ENCODE data around the gene SMYD3. TPM values are rescaled to one million over a fixed set of nuclear protein-coding genes. Genes with fewer than 3 reads are reported as not detected.
A peak's percentile ranks its signal among the peaks of the same experiment; 100 is the strongest.
"Not testable (repeated sequence)": the region's sequence is repeated elsewhere in the genome, so short reads cannot be mapped to it uniquely, and the experiment has no call there.

SMYD3 gene
- total RNA-seq, 2 experiments from 2014 or later = 22.6 to 24.6 TPM

DNA sequence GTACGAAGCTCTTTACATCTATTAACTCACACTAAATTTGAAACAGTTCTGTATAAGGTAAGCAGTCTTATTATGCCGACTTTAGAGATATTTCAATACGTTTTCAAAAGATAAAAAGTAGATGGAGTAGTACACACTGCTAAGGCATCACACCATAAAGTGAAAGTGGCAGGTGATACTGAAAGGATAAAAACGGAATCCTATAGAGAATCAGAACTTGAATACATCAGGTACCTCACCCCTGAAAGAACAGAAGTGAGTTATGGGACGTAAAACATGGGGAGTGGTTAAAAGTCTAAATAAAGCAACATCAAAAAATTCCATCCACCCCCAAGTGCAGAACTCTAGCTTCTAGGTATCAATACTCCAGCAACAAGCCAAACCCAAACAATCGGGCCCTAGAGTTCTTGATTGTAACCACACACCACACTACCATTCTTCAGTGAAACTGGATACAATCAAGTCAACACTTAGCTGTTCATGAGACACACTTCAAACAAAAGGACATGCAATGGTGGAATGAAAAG lies 142.6 kb downstream of the SMYD3 start:
- TF ChIP-seq, protein P1, sequence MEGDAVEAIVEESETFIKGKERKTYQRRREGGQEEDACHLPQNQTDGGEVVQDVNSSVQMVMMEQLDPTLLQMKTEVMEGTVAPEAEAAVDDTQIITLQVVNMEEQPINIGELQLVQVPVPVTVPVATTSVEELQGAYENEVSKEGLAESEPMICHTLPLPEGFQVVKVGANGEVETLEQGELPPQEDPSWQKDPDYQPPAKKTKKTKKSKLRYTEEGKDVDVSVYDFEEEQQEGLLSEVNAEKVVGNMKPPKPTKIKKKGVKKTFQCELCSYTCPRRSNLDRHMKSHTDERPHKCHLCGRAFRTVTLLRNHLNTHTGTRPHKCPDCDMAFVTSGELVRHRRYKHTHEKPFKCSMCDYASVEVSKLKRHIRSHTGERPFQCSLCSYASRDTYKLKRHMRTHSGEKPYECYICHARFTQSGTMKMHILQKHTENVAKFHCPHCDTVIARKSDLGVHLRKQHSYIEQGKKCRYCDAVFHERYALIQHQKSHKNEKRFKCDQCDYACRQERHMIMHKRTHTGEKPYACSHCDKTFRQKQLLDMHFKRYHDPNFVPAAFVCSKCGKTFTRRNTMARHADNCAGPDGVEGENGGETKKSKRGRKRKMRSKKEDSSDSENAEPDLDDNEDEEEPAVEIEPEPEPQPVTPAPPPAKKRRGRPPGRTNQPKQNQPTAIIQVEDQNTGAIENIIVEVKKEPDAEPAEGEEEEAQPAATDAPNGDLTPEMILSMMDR (IDR thresholded peaks at IDR 0.05) = no peak
- POLR2A ChIA-PET = no interaction called here
- no peak overlapping the region for H3K4me3 Mint-ChIP-seq
- H3K36me3 Mint-ChIP-seq (ENCODE audit: low read depth) = peaks cover 20% of the 10 kb centered on the region
- H3K9me3 Mint-ChIP-seq = peaks cover 19% of the 10 kb centered on the region
- CTCF ChIA-PET = no interaction called here
- intact Hi-C loops (cut with micrococcal nuclease) = no loop called here
- H3K27ac Mint-ChIP-seq = no peak overlapping the region
- peaks cover 16% of the 10 kb centered on the region for H3K4me1 Mint-ChIP-seq (ENCODE audit: low read depth)
- no peaks in the 10 kb centered on the region for H3K27me3 Mint-ChIP-seq
- ATAC-seq = peak; percentile 65
- DNase-seq = no peak

- H3K27ac Mint-ChIP-seq; H3K4me3 Mint-ChIP-seq; H3K27me3 Mint-ChIP-seq; DNase-seq; intact Hi-C loops (cut with micrococcal nuclease); POLR2A ChIA-PET; H3K4me1 Mint-ChIP-seq (ENCODE audit: low read depth); ATAC-seq: not testable (repeated sequence)
- peaks cover 46% of the 10 kb centered on the region for H3K9me3 Mint-ChIP-seq
- CTCF ChIA-PET = interaction anchor here (1.7 kb wide), 1 partner anchor 15 kb away, joined by 4 read pairs; no protein-coding TSS in a partner anchor
- H3K36me3 Mint-ChIP-seq (ENCODE audit: low read depth) = peaks cover 30% of the 10 kb centered on the region
Observed at GRCh38 chr1:246357014-246357598, 150.0 kb downstream of the SMYD3 start.

DNA sequence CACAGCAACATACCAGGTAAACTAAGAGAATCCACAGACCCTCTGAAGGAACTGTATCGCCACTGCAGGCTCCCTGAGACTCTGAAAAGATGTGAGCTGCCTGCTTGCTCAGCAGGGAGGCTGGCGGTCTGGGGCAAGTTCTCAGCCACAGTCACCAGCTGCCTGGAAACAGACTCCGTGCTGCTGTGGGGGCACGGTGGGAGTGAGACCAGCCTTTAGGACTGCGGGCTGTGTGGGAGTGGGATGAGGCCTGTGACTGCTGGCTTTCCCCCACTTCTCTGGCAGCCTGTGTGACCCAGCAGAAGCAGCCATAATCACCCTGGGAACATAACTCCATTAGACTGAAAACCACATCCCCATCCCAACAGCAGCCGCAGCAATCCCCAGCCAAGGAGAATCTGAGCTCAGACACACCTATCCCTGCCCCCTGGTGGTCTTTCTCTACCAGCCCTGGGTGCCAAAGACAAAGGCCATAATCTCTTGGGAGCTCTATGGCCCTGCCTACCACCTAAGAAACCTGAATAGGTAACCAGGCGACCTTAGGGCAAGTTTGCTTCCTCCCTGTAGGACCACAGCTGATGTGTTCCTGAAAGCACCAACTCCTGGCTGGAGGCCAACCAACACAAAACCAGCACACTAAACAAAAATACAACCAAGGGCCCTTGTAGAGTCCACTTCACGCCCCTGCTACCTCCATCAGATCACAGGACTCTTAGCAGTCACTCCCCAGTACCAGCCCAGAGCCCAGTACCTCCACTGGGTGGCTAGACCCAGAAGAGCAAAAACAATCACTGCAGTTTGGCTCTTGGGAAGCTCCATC lies 151.5 kb downstream of the SMYD3 start:
- TF ChIP-seq, protein P1 (IDR thresholded peaks at IDR 0.05) = no peak
- Mint-ChIP-seq H3K4me3 (no peak overlapping the region), H3K27ac (no peak overlapping the region), H3K36me3 (ENCODE audit: low read depth) (peaks cover 21% of the 10 kb centered on the region), H3K4me1 (ENCODE audit: low read depth) (no peaks in the 10 kb centered on the region), H3K27me3 (no peaks in the 10 kb centered on the region), H3K9me3 (peaks cover 36% of the 10 kb centered on the region)
- intact Hi-C loops (cut with micrococcal nuclease) = no loop called here
- DNase-seq = no peak
- ChIA-PET CTCF (no interaction called here), POLR2A (no interaction called here)
- ATAC-seq = no peak

- H3K9me3 Mint-ChIP-seq = peaks cover 6% of the 10 kb centered on the region
- CTCF ChIA-PET = interaction anchor here (1.4 kb wide), 1 partner anchor 11 kb away, joined by 3 read pairs; no protein-coding TSS in a partner anchor
- no peak for ATAC-seq
Observed at GRCh38 chr1:246351721-246352120, 155.4 kb downstream of the SMYD3 start.

DNA sequence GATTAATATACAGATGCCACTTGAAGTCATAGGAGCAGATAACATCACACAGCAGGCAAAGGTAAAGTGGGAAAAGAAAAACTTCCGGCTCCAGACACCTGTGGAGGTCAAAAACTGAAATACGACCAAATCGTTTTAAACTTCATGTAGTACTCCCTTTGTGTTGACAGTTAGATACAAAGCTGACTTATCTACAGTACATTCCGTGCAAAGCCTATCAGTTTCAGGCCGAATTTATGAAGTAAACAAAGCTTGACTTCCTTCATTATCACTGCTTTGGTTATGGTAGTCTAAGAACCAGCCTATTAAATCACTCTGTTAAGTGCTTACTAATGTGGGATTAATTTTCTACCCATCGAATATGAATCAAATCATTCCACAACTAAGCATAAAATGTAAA lies 156.3 kb downstream of the SMYD3 start:
- intact Hi-C loops (cut with micrococcal nuclease) = no loop called here
- Mint-ChIP-seq H3K27ac (no peak overlapping the region), H3K27me3 (no peaks in the 10 kb centered on the region), H3K4me1 (ENCODE audit: low read depth) (no peaks in the 10 kb centered on the region), H3K4me3 (no peak overlapping the region), H3K36me3 (ENCODE audit: low read depth) (peaks cover 10% of the 10 kb centered on the region), H3K9me3 (no peaks in the 10 kb centered on the region)
- DNase-seq (no peak), ATAC-seq (no peak)
- ChIA-PET CTCF (interaction anchor here (0.7 to 1.4 kb wide), 2 partner anchors 10 to 105 kb away, joined by 3 read pairs; no protein-coding TSS in a partner anchor), POLR2A (no interaction called here)
- TF ChIP-seq, protein P1 (IDR thresholded peaks at IDR 0.05) = no peak

More at GRCh38 chr1:246351721-246352120, 155.4 kb downstream of the SMYD3 start:
- intact Hi-C loops (cut with micrococcal nuclease) = no loop called here
- no peaks in the 10 kb centered on the region for H3K27me3 Mint-ChIP-seq
- peaks cover 11% of the 10 kb centered on the region for H3K36me3 Mint-ChIP-seq (ENCODE audit: low read depth)
- TF ChIP-seq, protein P1 (IDR thresholded peaks at IDR 0.05) = no peak
- H3K27ac Mint-ChIP-seq = no peak overlapping the region
- no peaks in the 10 kb centered on the region for H3K4me1 Mint-ChIP-seq (ENCODE audit: low read depth)
- DNase-seq = no peak
- POLR2A ChIA-PET = no interaction called here
- H3K4me3 Mint-ChIP-seq = no peak overlapping the region
